ENCODE measurements around the gene INHBE. TPM values are rescaled to one million over a fixed set of nuclear protein-coding genes. Genes with fewer than 3 reads are reported as not detected.

The INHBE gene
- total and polyA plus RNA-seq, 2 of the 8 experiments (the other 6 are each of a cell fraction or from before 2014, with no cell fraction given): 10.2 to 18.8 TPM

GRCh38 chr12:57430931-57431566 lies 24.1 kb upstream of the INHBE start, which contains the start of gene R3HDM2 (continued):
- no peak for TF ChIP-seq TAF7 (optimal IDR thresholded peaks at IDR 0.05; ENCODE audit: borderline replicate concordance, low read depth, low read length)
- 0 out of 2 replicates have a peak, but pooled peaks have one; percentile 14 for TF ChIP-seq NRF1 (IDR thresholded peaks at IDR 0.05; ENCODE audit: low read depth, low read length)
- no peak for TF ChIP-seq RAD21 (IDR thresholded peaks at IDR 0.05 in 1 of 2, conservative IDR thresholded peaks at IDR 0.05 in 1 of 2; ENCODE audit: low read depth in 2 of 2, low read length in 2 of 2)
- no peak for TF ChIP-seq RNF2 (IDR thresholded peaks at IDR 0.05; ENCODE audit: borderline replicate concordance, low read depth, low read length, missing control alignments, poor library complexity, severe bottlenecking)
- TF ChIP-seq HDAC2 (IDR thresholded peaks at IDR 0.05; ENCODE audit: borderline replicate concordance in 1 of 2, low read depth in 2 of 2, low read length in 2 of 2): peak; percentile 22 to 54; a peak in 1 of 4 replicates
- TF ChIP-seq PHF8 (conservative IDR thresholded peaks at IDR 0.05; ENCODE audit: low read depth, low read length): no peak; the same call in 1 of the 2 replicates
- no peak for TF ChIP-seq JUN (IDR thresholded peaks at IDR 0.05; ENCODE audit: low read depth, low read length)
- TF ChIP-seq EGR1 (IDR thresholded peaks at IDR 0.05; ENCODE audit: borderline replicate concordance, low read depth, low read length): 0 out of 2 replicates have a peak, but pooled peaks have one; percentile 23
- peak; percentile 74; the same call in 1 of the 2 replicates for TF ChIP-seq TEAD4 (IDR thresholded peaks at IDR 0.05; ENCODE audit: low read depth, low read length)
- no peak for TF ChIP-seq CTBP2 (IDR thresholded peaks at IDR 0.05; ENCODE audit: borderline replicate concordance, insufficient read depth, insufficient read length, low read length)
- TF ChIP-seq EZH2 (IDR thresholded peaks at IDR 0.05; ENCODE audit: low read depth, low read length, severe bottlenecking): no peak
- no peak for TF ChIP-seq YY1 (IDR thresholded peaks at IDR 0.05; ENCODE audit: low read depth, low read length)
- TF ChIP-seq ATF2 (IDR thresholded peaks at IDR 0.05; ENCODE audit: low read length): peak; percentile 33; the same call in 1 of the 2 replicates
- peak; percentile 96 for TF ChIP-seq E2F6 (IDR thresholded peaks at IDR 0.05)
- TF ChIP-seq SIRT6 (IDR thresholded peaks at IDR 0.05; ENCODE audit: low read length): no peak
- no peak for TF ChIP-seq SIX5 (IDR thresholded peaks at IDR 0.05; ENCODE audit: low read depth, low read length)
- no peak for TF ChIP-seq KDM1A (IDR thresholded peaks at IDR 0.05; ENCODE audit: borderline replicate concordance, low read length)
- no peak for TF ChIP-seq GTF2F1 (IDR thresholded peaks at IDR 0.05; ENCODE audit: borderline replicate concordance, low read depth, low read length)
- no peak for TF ChIP-seq RFX5 (IDR thresholded peaks at IDR 0.05; ENCODE audit: borderline replicate concordance, low read depth, low read length)
- no peak for TF ChIP-seq SRF (IDR thresholded peaks at IDR 0.05; ENCODE audit: low read depth, low read length)
- TF ChIP-seq JUND (IDR thresholded peaks at IDR 0.05; ENCODE audit: low read length): peak; percentile 21; the same call in 1 of the 2 replicates
